ENCODE data around the gene SEMA4D.

SEMA4D gene

GRCh38 chr9:89440548-89440947 lies 57.4 kb downstream of the SEMA4D start:
- Mint-ChIP-seq H3K36me3 (ENCODE audit: low read depth) (no peaks in the 10 kb centered on the region), H3K9me3 (no peaks in the 10 kb centered on the region), H3K4me1 (peaks cover 11% of the 10 kb centered on the region), H3K27me3 (ENCODE audit: low read depth) (no peaks in the 10 kb centered on the region), H3K27ac (peak overlapping the region in 1 of 3 experiments; percentile 61), H3K4me3 (no peak overlapping the region)
- TF ChIP-seq CTCF (IDR thresholded peaks at IDR 0.05; ENCODE audit: unreplicated experiment in 3 of 3), result no peak

GRCh38 chr9:89440046-89440445 lies 57.9 kb downstream of the SEMA4D start:
- no peak for TF ChIP-seq CTCF (IDR thresholded peaks at IDR 0.05; ENCODE audit: unreplicated experiment in 3 of 3)
- H3K4me1 Mint-ChIP-seq, result peaks cover 16% of the 10 kb centered on the region
- H3K4me3 Mint-ChIP-seq, result no peak overlapping the region
- H3K27ac Mint-ChIP-seq, result peak overlapping the region in 1 of 3 experiments; percentile 61
- no peaks in the 10 kb centered on the region for H3K27me3 Mint-ChIP-seq (ENCODE audit: low read depth)
- H3K36me3 Mint-ChIP-seq (ENCODE audit: low read depth), result no peaks in the 10 kb centered on the region
- H3K9me3 Mint-ChIP-seq, result no peaks in the 10 kb centered on the region

- no peak for TF ChIP-seq CTCF (IDR thresholded peaks at IDR 0.05; ENCODE audit: unreplicated experiment in 3 of 3)
- Mint-ChIP-seq H3K4me1 (peaks cover 16% of the 10 kb centered on the region), H3K36me3 (ENCODE audit: low read depth) (no peaks in the 10 kb centered on the region), H3K27ac (peak overlapping the region in 1 of 3 experiments; percentile 45), H3K4me3 (no peak overlapping the region), H3K27me3 (ENCODE audit: low read depth) (no peaks in the 10 kb centered on the region), H3K9me3 (no peaks in the 10 kb centered on the region)
Observed at GRCh38 chr9:89439571-89439970, 58.3 kb downstream of the SEMA4D start.

DNA sequence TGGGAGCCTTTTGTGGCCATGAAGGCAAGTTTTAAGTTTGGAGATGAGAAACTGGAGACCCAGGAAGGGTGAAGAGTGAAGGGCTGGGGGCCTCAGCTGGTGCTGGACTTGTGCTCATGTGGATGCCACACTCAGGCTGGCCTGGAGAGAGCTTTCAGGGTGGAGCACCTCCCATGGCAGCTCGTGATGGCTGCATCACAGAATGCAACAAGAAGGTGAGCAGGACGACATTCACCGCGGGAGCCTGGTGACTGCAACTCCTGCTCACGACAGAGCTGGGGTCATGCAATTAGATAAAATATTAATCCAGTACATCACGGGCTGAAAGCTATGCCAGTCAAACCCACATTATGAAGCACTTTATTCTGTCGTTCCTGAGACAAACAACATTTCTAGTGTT lies 59.7 kb downstream of the SEMA4D start:
- no peak for TF ChIP-seq CTCF (IDR thresholded peaks at IDR 0.05; ENCODE audit: unreplicated experiment in 3 of 3)
- peaks cover 20% of the 10 kb centered on the region for H3K4me1 Mint-ChIP-seq
- no peak overlapping the region for H3K4me3 Mint-ChIP-seq
- peaks cover 7% of the 10 kb centered on the region for H3K27me3 Mint-ChIP-seq (ENCODE audit: low read depth)
- peak overlapping the region; percentile 11 to 69 (median 35) for H3K27ac Mint-ChIP-seq
- H3K9me3 Mint-ChIP-seq, result no peaks in the 10 kb centered on the region
- H3K36me3 Mint-ChIP-seq (ENCODE audit: low read depth), result no peaks in the 10 kb centered on the region

DNA sequence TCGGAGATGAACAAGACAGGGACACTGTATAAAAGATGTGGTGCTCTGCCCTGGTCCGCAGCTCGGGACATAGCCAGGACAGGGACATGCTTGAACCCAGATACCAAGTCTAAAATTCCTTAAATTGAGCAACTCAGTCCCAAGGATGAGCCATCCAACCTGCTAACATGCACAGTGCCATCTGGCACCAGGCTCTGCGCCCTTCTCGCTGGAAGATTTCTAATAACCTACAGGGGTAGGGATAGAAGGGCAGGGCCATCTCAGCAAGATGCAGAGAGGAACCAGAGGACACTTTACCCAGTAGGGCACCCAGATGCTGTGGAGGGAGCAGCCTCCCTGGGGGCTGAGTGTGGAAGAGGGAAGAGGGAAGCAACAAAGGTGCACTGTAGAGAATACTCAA lies 60.1 kb downstream of the SEMA4D start:
- no peak overlapping the region for H3K4me3 Mint-ChIP-seq
- H3K27me3 Mint-ChIP-seq (ENCODE audit: low read depth), result peaks cover 7% of the 10 kb centered on the region
- H3K27ac Mint-ChIP-seq, result peak overlapping the region; percentile 11 to 69 (median 35)
- H3K4me1 Mint-ChIP-seq, result peaks cover 20% of the 10 kb centered on the region
- no peak for TF ChIP-seq CTCF (IDR thresholded peaks at IDR 0.05; ENCODE audit: unreplicated experiment in 3 of 3)
- H3K9me3 Mint-ChIP-seq, result no peaks in the 10 kb centered on the region
- H3K36me3 Mint-ChIP-seq (ENCODE audit: low read depth), result no peaks in the 10 kb centered on the region

GRCh38 chr9:89436963-89437625 lies 60.8 kb downstream of the SEMA4D start:
- H3K27me3 Mint-ChIP-seq (ENCODE audit: low read depth), result peaks cover 7% of the 10 kb centered on the region
- H3K27ac Mint-ChIP-seq, result no peak overlapping the region
- peaks cover 18% of the 10 kb centered on the region for H3K4me1 Mint-ChIP-seq
- H3K36me3 Mint-ChIP-seq (ENCODE audit: low read depth), result no peaks in the 10 kb centered on the region
- no peaks in the 10 kb centered on the region for H3K9me3 Mint-ChIP-seq
- H3K4me3 Mint-ChIP-seq, result no peak overlapping the region
- TF ChIP-seq CTCF (IDR thresholded peaks at IDR 0.05; ENCODE audit: unreplicated experiment in 3 of 3), result no peak
